ENCODE results near the gene VAC14. TPM values are rescaled to one million over a fixed set of nuclear protein-coding genes. Genes with fewer than 3 reads are reported as not detected.

Gene VAC14
- total and polyA plus RNA-seq, 4 donors = 22.3 to 47.0 (median 39.5) TPM

- 92% methylated on average over 9 of the region's 18 CpGs for WGBS (ENCODE audit: insufficient coverage)
- no peak overlapping the region for H3K4me3 ChIP-seq (ENCODE audit: low read depth, low read length)
- H3K27ac ChIP-seq (ENCODE audit: low read depth, low read length) = no peak overlapping the region
- H3K4me1 ChIP-seq (ENCODE audit: control insufficient read depth, insufficient read depth, low read length) = peaks cover 5% of the 10 kb centered on the region
- H3K9me3 ChIP-seq (ENCODE audit: control insufficient read depth, insufficient read depth, low read length) = no peaks in the 10 kb centered on the region
- no peaks in the 10 kb centered on the region for H3K27me3 ChIP-seq (ENCODE audit: control insufficient read depth, insufficient read depth, low read length)
- peaks cover 40% of the 10 kb centered on the region for H3K36me3 ChIP-seq (ENCODE audit: control insufficient read depth, insufficient read depth, low read length)
- DNase-seq (ENCODE audit: low read depth in 4 of 6, low spot score in 6 of 6) = peak in 1 of 6 donors; percentile 47
Observed at GRCh38 chr16:70788668-70789594, 12.0 kb downstream of the VAC14 start.

- DNase-seq (ENCODE audit: low read depth in 4 of 6, low spot score in 6 of 6) = no peak
- Histone ChIP-seq H3K4me3 (ENCODE audit: low read depth, low read length) (no peak overlapping the region), H3K4me1 (ENCODE audit: control insufficient read depth, insufficient read depth, low read length) (peaks cover 5% of the 10 kb centered on the region), H3K9me3 (ENCODE audit: control insufficient read depth, insufficient read depth, low read length) (no peaks in the 10 kb centered on the region), H3K27ac (ENCODE audit: low read depth, low read length) (no peak overlapping the region), H3K36me3 (ENCODE audit: control insufficient read depth, insufficient read depth, low read length) (peaks cover 66% of the 10 kb centered on the region), H3K27me3 (ENCODE audit: control insufficient read depth, insufficient read depth, low read length) (no peaks in the 10 kb centered on the region)
- 91% methylated on average over 19 of the region's 19 CpGs for WGBS (ENCODE audit: insufficient coverage)
Observed at GRCh38 chr16:70786020-70786755, 14.8 kb downstream of the VAC14 start.

- H3K4me3 ChIP-seq (ENCODE audit: low read depth, low read length) = no peak overlapping the region
- no peaks in the 10 kb centered on the region for H3K9me3 ChIP-seq (ENCODE audit: control insufficient read depth, insufficient read depth, low read length)
- peaks cover 5% of the 10 kb centered on the region for H3K4me1 ChIP-seq (ENCODE audit: control insufficient read depth, insufficient read depth, low read length)
- 95% methylated on average over 17 of the region's 21 CpGs for WGBS (ENCODE audit: insufficient coverage)
- no peaks in the 10 kb centered on the region for H3K27me3 ChIP-seq (ENCODE audit: control insufficient read depth, insufficient read depth, low read length)
- H3K36me3 ChIP-seq (ENCODE audit: control insufficient read depth, insufficient read depth, low read length) = peaks cover 77% of the 10 kb centered on the region
- no peak for DNase-seq (ENCODE audit: low read depth in 4 of 6, low spot score in 6 of 6)
- no peak overlapping the region for H3K27ac ChIP-seq (ENCODE audit: low read depth, low read length)
Observed at GRCh38 chr16:70784692-70785555, 16.0 kb downstream of the VAC14 start.

- no peaks in the 10 kb centered on the region for H3K9me3 ChIP-seq (ENCODE audit: control insufficient read depth, insufficient read depth, low read length)
- H3K36me3 ChIP-seq (ENCODE audit: control insufficient read depth, insufficient read depth, low read length) = peaks cover 82% of the 10 kb centered on the region
- H3K27ac ChIP-seq (ENCODE audit: low read depth, low read length) = no peak overlapping the region
- H3K27me3 ChIP-seq (ENCODE audit: control insufficient read depth, insufficient read depth, low read length) = no peaks in the 10 kb centered on the region
- WGBS (ENCODE audit: insufficient coverage) = 93% methylated on average over 3 of the region's 3 CpGs
- DNase-seq (ENCODE audit: low read depth in 4 of 6, low spot score in 6 of 6) = no peak
- H3K4me1 ChIP-seq (ENCODE audit: control insufficient read depth, insufficient read depth, low read length) = peaks cover 2% of the 10 kb centered on the region
- no peak overlapping the region for H3K4me3 ChIP-seq (ENCODE audit: low read depth, low read length)
Observed at GRCh38 chr16:70782237-70782636, 18.7 kb downstream of the VAC14 start.

- WGBS (ENCODE audit: insufficient coverage) = 97% methylated on average over 14 of the region's 14 CpGs
- Histone ChIP-seq H3K36me3 (ENCODE audit: control insufficient read depth, insufficient read depth, low read length) (peaks cover 79% of the 10 kb centered on the region), H3K4me3 (ENCODE audit: low read depth, low read length) (no peak overlapping the region), H3K27ac (ENCODE audit: low read depth, low read length) (no peak overlapping the region), H3K4me1 (ENCODE audit: control insufficient read depth, insufficient read depth, low read length) (peaks cover 2% of the 10 kb centered on the region), H3K27me3 (ENCODE audit: control insufficient read depth, insufficient read depth, low read length) (no peaks in the 10 kb centered on the region), H3K9me3 (ENCODE audit: control insufficient read depth, insufficient read depth, low read length) (no peaks in the 10 kb centered on the region)
- no peak for DNase-seq (ENCODE audit: low read depth in 4 of 6, low spot score in 6 of 6)
Observed at GRCh38 chr16:70781800-70782199, 19.2 kb downstream of the VAC14 start.

GRCh38 chr16:70780546-70780945 is 20.4 kb downstream of the VAC14 start:
- no peaks in the 10 kb centered on the region for H3K4me1 ChIP-seq (ENCODE audit: control insufficient read depth, insufficient read depth, low read length)
- DNase-seq (ENCODE audit: low read depth in 4 of 6, low spot score in 6 of 6) = no peak
- H3K4me3 ChIP-seq (ENCODE audit: low read depth, low read length) = no peak overlapping the region
- no peak overlapping the region for H3K27ac ChIP-seq (ENCODE audit: low read depth, low read length)
- no peaks in the 10 kb centered on the region for H3K27me3 ChIP-seq (ENCODE audit: control insufficient read depth, insufficient read depth, low read length)
- H3K36me3 ChIP-seq (ENCODE audit: control insufficient read depth, insufficient read depth, low read length) = peaks cover 68% of the 10 kb centered on the region
- 97% methylated on average over 10 of the region's 10 CpGs for WGBS (ENCODE audit: insufficient coverage)
- H3K9me3 ChIP-seq (ENCODE audit: control insufficient read depth, insufficient read depth, low read length) = no peaks in the 10 kb centered on the region

GRCh38 chr16:70779361-70779760 is 21.6 kb downstream of the VAC14 start:
- Histone ChIP-seq H3K4me3 (ENCODE audit: low read depth, low read length) (no peak overlapping the region), H3K36me3 (ENCODE audit: control insufficient read depth, insufficient read depth, low read length) (peaks cover 62% of the 10 kb centered on the region), H3K9me3 (ENCODE audit: control insufficient read depth, insufficient read depth, low read length) (no peaks in the 10 kb centered on the region), H3K27me3 (ENCODE audit: control insufficient read depth, insufficient read depth, low read length) (no peaks in the 10 kb centered on the region), H3K27ac (ENCODE audit: low read depth, low read length) (no peak overlapping the region), H3K4me1 (ENCODE audit: control insufficient read depth, insufficient read depth, low read length) (no peaks in the 10 kb centered on the region)
- 100% methylated on average over 1 of the region's 1 CpG for WGBS (ENCODE audit: insufficient coverage)
- no peak for DNase-seq (ENCODE audit: low read depth in 4 of 6, low spot score in 6 of 6)

- Histone ChIP-seq H3K4me1 (ENCODE audit: control insufficient read depth, insufficient read depth, low read length) (no peaks in the 10 kb centered on the region), H3K27ac (ENCODE audit: low read depth, low read length) (no peak overlapping the region), H3K4me3 (ENCODE audit: low read depth, low read length) (no peak overlapping the region), H3K9me3 (ENCODE audit: control insufficient read depth, insufficient read depth, low read length) (no peaks in the 10 kb centered on the region), H3K36me3 (ENCODE audit: control insufficient read depth, insufficient read depth, low read length) (peaks cover 60% of the 10 kb centered on the region), H3K27me3 (ENCODE audit: control insufficient read depth, insufficient read depth, low read length) (no peaks in the 10 kb centered on the region)
- WGBS (ENCODE audit: insufficient coverage) = 55% methylated on average over 8 of the region's 8 CpGs
- peak in 2 of 6 donors; percentile 26 to 69 for DNase-seq (ENCODE audit: low read depth in 4 of 6, low spot score in 6 of 6)
Observed at GRCh38 chr16:70778901-70779309, 22.1 kb downstream of the VAC14 start.

- peak in 1 of 6 donors; percentile 67 for DNase-seq (ENCODE audit: low read depth in 4 of 6, low spot score in 6 of 6)
- Histone ChIP-seq H3K36me3 (ENCODE audit: control insufficient read depth, insufficient read depth, low read length) (peaks cover 51% of the 10 kb centered on the region), H3K27me3 (ENCODE audit: control insufficient read depth, insufficient read depth, low read length) (no peaks in the 10 kb centered on the region), H3K4me1 (ENCODE audit: control insufficient read depth, insufficient read depth, low read length) (no peaks in the 10 kb centered on the region), H3K4me3 (ENCODE audit: low read depth, low read length) (no peak overlapping the region), H3K9me3 (ENCODE audit: control insufficient read depth, insufficient read depth, low read length) (no peaks in the 10 kb centered on the region), H3K27ac (ENCODE audit: low read depth, low read length) (no peak overlapping the region)
- 85% methylated on average over 2 of the region's 8 CpGs for WGBS (ENCODE audit: insufficient coverage)
Observed at GRCh38 chr16:70777973-70778406, 23.0 kb downstream of the VAC14 start.

Measured in spinal cord (tissue), 10 donors.